Right cardiac atrium (tissue), 5 donors: ENCODE results near the gene EIF3J. TPM values are rescaled to one million over a fixed set of nuclear protein-coding genes. Genes with fewer than 3 reads are reported as not detected.

Experiments used
- ATAC-seq, 2 donors: fragments of 200-7000 bp; cut with Tn5 transposase; one replicate each; pipeline versions ENCODE4 v1.8.0 to v1.9.1; 2020; ENCODE audit warnings: moderate library complexity in 2 of 2, mild to moderate bottlenecking in 1 of 2
- DNase-seq, 3 donors: peaks; one replicate each; pipeline ENCODE4 v3.0.0-alpha.2; 2020
- H3K27ac ChIP-seq: one replicate; pipeline ENCODE4 v1.5.1; 2013; ENCODE audit warnings: mild to moderate bottlenecking, low read length, control low read depth, moderate library complexity
- H3K27me3 ChIP-seq: one replicate; pipeline ENCODE4 v1.6.1; 2013; ENCODE audit not compliant: control insufficient read depth, insufficient read depth
- H3K4me1 ChIP-seq: one replicate; pipeline ENCODE4 v1.6.1; 2013; ENCODE audit warnings: low read length; ENCODE audit not compliant: control insufficient read depth, insufficient read depth
- H3K4me3 ChIP-seq: one replicate; pipeline ENCODE4 v1.5.1; 2013; ENCODE audit warnings: low read length, control low read depth
- H3K9me3 ChIP-seq: one replicate; pipeline ENCODE4 v1.6.1; 2013; ENCODE audit warnings: low read length; ENCODE audit not compliant: control insufficient read depth
- WGBS: extraction: QIAGEN DNeasy Blood & Tissue Kit; methylation state at CpG from one replicate; pipeline ENCODE4 v1.1.7; 2013; 5-methylcytosine and 5-hydroxymethylcytosine counted together
- intact Hi-C, 4 donors: fragments of 100-400 bp; cut with DNase I; formaldehyde crosslinking; loops; one replicate each; pipeline versions ENCODE4 v1.11.0 to v1.14.0; 2022 to 2023
- polyA plus RNA-seq: library from polyadenylated mRNA; stranded (reverse); fragments of 200-250 nt; gene quantifications from one replicate; pipeline ENCODE4 v1.2.3, GENCODE V29; 2013
- total RNA-seq, 4 donors: library from RNA; stranded (reverse); fragmentation: NEBNext Ultra II Directional; extraction: Animal tissue kit (Norgen Biotek cat#: 25700); gene quantifications; one replicate each; pipeline ENCODE4 v1.2.1, GENCODE V29; 2021
- donor health status: healthy with polysubstance abuse.
- donor health status: DM: no; HTN: yes; CAD: no.
- donor health status: DM: no; HTN: no; CAD: no.
- donor health status: DM: no; HTN: yes; CAD: no; lungs with severe emphysema.
- donor health status: DM: yes; HTN: yes; CAD: no.

EIF3J gene
- total and polyA plus RNA-seq, 5 donors = 40.8 to 73.5 (median 64.4) TPM

GRCh38 chr15:44593042-44593736 is 56.2 kb downstream of the EIF3J start:
- no peak overlapping the region for H3K27ac ChIP-seq
- no peaks in the 10 kb centered on the region for H3K27me3 ChIP-seq
- ATAC-seq = no peak
- 84% methylated on average over 7 of the region's 7 CpGs for WGBS
- no peak for DNase-seq
- no peak overlapping the region for H3K4me3 ChIP-seq
- H3K4me1 ChIP-seq = no peaks in the 10 kb centered on the region
- no peaks in the 10 kb centered on the region for H3K9me3 ChIP-seq
- intact Hi-C loops = loop anchor here in 2 of 4 donors (10.0 kb wide), 2 partner anchors 52 to 142 kb away; partner anchors contain the start of gene TRIM69 (in 1 of the 2)

GRCh38 chr15:44595246-44595645 is 58.3 kb downstream of the EIF3J start:
- H3K4me3 ChIP-seq = no peak overlapping the region
- no peaks in the 10 kb centered on the region for H3K9me3 ChIP-seq
- no peaks in the 10 kb centered on the region for H3K4me1 ChIP-seq
- DNase-seq (peak in 1 of 3 donors; percentile 55), ATAC-seq (no peak)
- WGBS = 48% methylated on average over 1 of the region's 1 CpG
- H3K27me3 ChIP-seq = no peaks in the 10 kb centered on the region
- intact Hi-C loops = loop anchor here in 2 of 4 donors (10.0 kb wide), 2 partner anchors 50 to 140 kb away; partner anchors contain the start of gene TRIM69 (in 1 of the 2)
- no peak overlapping the region for H3K27ac ChIP-seq

- H3K4me3 ChIP-seq = no peak overlapping the region
- H3K9me3 ChIP-seq = no peaks in the 10 kb centered on the region
- ATAC-seq = peak in 1 of 2 donors; percentile 31
- no peaks in the 10 kb centered on the region for H3K27me3 ChIP-seq
- no peak for DNase-seq
- H3K4me1 ChIP-seq = no peaks in the 10 kb centered on the region
- intact Hi-C loops = loop anchor here in 2 of 4 donors (10.0 kb wide), 2 partner anchors 49 to 139 kb away; partner anchors contain the start of gene TRIM69 (in 1 of the 2)
- no peak overlapping the region for H3K27ac ChIP-seq
- WGBS = 97% methylated on average over 3 of the region's 3 CpGs
These were observed 58.9 kb downstream of the EIF3J start for GRCh38 chr15:44595656-44596510.

GRCh38 chr15:44596511-44597010 is 59.6 kb downstream of the EIF3J start:
- Histone ChIP-seq H3K27me3 (no peaks in the 10 kb centered on the region), H3K4me1 (no peaks in the 10 kb centered on the region), H3K9me3 (no peaks in the 10 kb centered on the region), H3K27ac (no peak overlapping the region), H3K4me3 (no peak overlapping the region)
- ATAC-seq = no peak
- WGBS = 69% methylated on average over 1 of the region's 1 CpG
- DNase-seq = no peak
- intact Hi-C loops = loop anchor here in 2 of 4 donors (10.0 kb wide), 2 partner anchors 48 to 138 kb away; partner anchors contain the start of gene TRIM69 (in 1 of the 2)

GRCh38 chr15:44598066-44598465 is 61.1 kb downstream of the EIF3J start:
- intact Hi-C loops = loop anchor here in 2 of 4 donors (10.0 kb wide), 2 partner anchors 47 to 137 kb away; partner anchors contain the start of gene TRIM69 (in 1 of the 2)

GRCh38 chr15:44598892-44599291 is 61.9 kb downstream of the EIF3J start:
- no peak for DNase-seq
- ATAC-seq = peak in 1 of 2 donors; percentile 39
- no peaks in the 10 kb centered on the region for H3K4me1 ChIP-seq
- 51% methylated on average over 5 of the region's 5 CpGs for WGBS
- intact Hi-C loops = loop anchor here in 2 of 4 donors (10.0 kb wide), 2 partner anchors 46 to 136 kb away; partner anchors contain the start of gene TRIM69 (in 1 of the 2)
- no peaks in the 10 kb centered on the region for H3K27me3 ChIP-seq
- H3K9me3 ChIP-seq = no peaks in the 10 kb centered on the region
- no peak overlapping the region for H3K27ac ChIP-seq
- no peak overlapping the region for H3K4me3 ChIP-seq

More at GRCh38 chr15:44598066-44598465, 61.1 kb downstream of the EIF3J start:
- DNase-seq (no peak), ATAC-seq (no peak)
- H3K27ac ChIP-seq = no peak overlapping the region
- H3K27me3 ChIP-seq = no peaks in the 10 kb centered on the region
- no peak overlapping the region for H3K4me3 ChIP-seq
- H3K9me3 ChIP-seq = no peaks in the 10 kb centered on the region
- H3K4me1 ChIP-seq = no peaks in the 10 kb centered on the region
- WGBS = 81% methylated on average over 1 of the region's 1 CpG

GRCh38 chr15:44603126-44603525 is 66.2 kb downstream of the EIF3J start:
- no peak overlapping the region for H3K27ac ChIP-seq
- intact Hi-C loops = no loop called here
- no peaks in the 10 kb centered on the region for H3K9me3 ChIP-seq
- 94% methylated on average over 2 of the region's 2 CpGs for WGBS
- H3K27me3 ChIP-seq = no peaks in the 10 kb centered on the region
- DNase-seq (no peak), ATAC-seq (no peak)
- no peaks in the 10 kb centered on the region for H3K4me1 ChIP-seq
- H3K4me3 ChIP-seq = no peak overlapping the region

GRCh38 chr15:44606740-44607139 is 69.8 kb downstream of the EIF3J start:
- WGBS = 91% methylated on average over 1 of the region's 1 CpG
- DNase-seq (no peak), ATAC-seq (no peak)
- Histone ChIP-seq H3K4me3 (no peak overlapping the region), H3K9me3 (no peaks in the 10 kb centered on the region), H3K27ac (no peak overlapping the region), H3K27me3 (no peaks in the 10 kb centered on the region), H3K4me1 (no peaks in the 10 kb centered on the region)
- intact Hi-C loops = no loop called here

Other genes starting within 250 kb of the EIF3J start
- gene GOLM2, start 248.4 kb upstream of the EIF3J start, total RNA-seq = 10 to 100 TPM; 49.8 to 63.7 (median 53.7) TPM
- gene GOLM2, start 248.4 kb upstream of the EIF3J start, polyA plus RNA-seq = 23.9 TPM
- 10 to 100 TPM; 18.5 to 25.7 (median 22.8) TPM for gene CTDSPL2, start 109.5 kb upstream of the EIF3J start, total RNA-seq
- gene CTDSPL2, start 109.5 kb upstream of the EIF3J start, polyA plus RNA-seq = 4.8 TPM
- gene SPG11, start 126.5 kb downstream of the EIF3J start, total RNA-seq = 10 to 100 TPM; 38.8 to 45.7 (median 42.4) TPM
- 15.0 TPM for gene SPG11, start 126.5 kb downstream of the EIF3J start, polyA plus RNA-seq
- 1 to 10 TPM; 2.4 to 6.6 (median 3.9) TPM for gene PATL2, start 174.2 kb downstream of the EIF3J start, total RNA-seq
- 8.3 TPM for gene PATL2, start 174.2 kb downstream of the EIF3J start, polyA plus RNA-seq
- 1,000 to 10,000 TPM; 1,377 to 1,599 (median 1,490) TPM for gene B2M, start 174.4 kb downstream of the EIF3J start, total RNA-seq
- 2,022 TPM for gene B2M, start 174.4 kb downstream of the EIF3J start, polyA plus RNA-seq
- 10 to 100 TPM; 46.1 to 81.4 (median 71.9) TPM for gene TRIM69, start 199.4 kb downstream of the EIF3J start, total RNA-seq
- 53.5 TPM for gene TRIM69, start 199.4 kb downstream of the EIF3J start, polyA plus RNA-seq